HepG2 (cell line): Measurements from ENCODE around the gene F12. TPM values are rescaled to one million over a fixed set of nuclear protein-coding genes. Genes with fewer than 3 reads are reported as not detected.

Experiments used
- ATF7 ChIP-seq, 2 experiments: fragments of 450-650 bp in 1 of 2; sonication (generic) in 1 of 2; formaldehyde crosslinking in 1 of 2; IDR thresholded peaks; 2 replicates each; pipeline versions ENCODE4 v1.4.0 to v1.6.1; 2016 to 2020; ENCODE audit warnings: antibody characterized with exemption in 1 of 2, mild to moderate bottlenecking in 1 of 2, missing genetic modification reagents in 1 of 2
- DNMT1 ChIP-seq: sonication (generic); formaldehyde crosslinking; IDR thresholded peaks from 2 replicates; pipeline ENCODE4 v1.5.1; 2020; ENCODE audit warnings: mild to moderate bottlenecking, missing genetic modification reagents
- EED ChIP-seq: sonication (generic); formaldehyde crosslinking; IDR thresholded peaks from 2 replicates; pipeline ENCODE4 v1.5.0; 2020; ENCODE audit warnings: mild to moderate bottlenecking, missing genetic modification reagents
- ETV5 ChIP-seq: IDR thresholded peaks from 2 replicates; pipeline ENCODE4 v1.6.1; 2018; ENCODE audit warnings: missing biosample characterization, missing genetic modification reagents, inconsistent platforms, borderline replicate concordance
- KLF11 ChIP-seq: IDR thresholded peaks from 2 replicates; pipeline ENCODE4 v1.6.1; 2016; ENCODE audit warnings: missing compliant biosample characterization
- LCORL ChIP-seq, 2 experiments: fragments of 450-650 bp in 1 of 2; sonication (generic) in 1 of 2; formaldehyde crosslinking in 1 of 2; IDR thresholded peaks; 2 replicates each; pipeline versions ENCODE4 v1.5.0 to v1.6.1; 2017 to 2020; ENCODE audit warnings: antibody characterized with exemption in 1 of 2, missing genetic modification reagents in 1 of 2
- MAFK ChIP-seq, 2 experiments: IDR thresholded peaks in 1 of 2; conservative IDR thresholded peaks in 1 of 2; 2 replicates each; pipeline ENCODE4 v1.6.1; 2011; ENCODE audit warnings: improper control_type of control experiment in 2 of 2, low read length in 2 of 2
- MAZ ChIP-seq, 2 experiments: sonication (generic) in 1 of 2; formaldehyde crosslinking in 1 of 2; IDR thresholded peaks; 2 replicates each; pipeline versions ENCODE4 v1.5.0 to v1.6.1; 2012 to 2020; ENCODE audit warnings: low read depth in 2 of 2, mild to moderate bottlenecking in 2 of 2, borderline replicate concordance in 1 of 2, improper control_type of control experiment in 1 of 2, low read length in 1 of 2, missing genetic modification reagents in 1 of 2, moderate library complexity in 1 of 2
- MED8 ChIP-seq: sonication (generic); formaldehyde crosslinking; IDR thresholded peaks from 2 replicates; pipeline ENCODE4 v1.8.1; 2023; ENCODE audit warnings: mild to moderate bottlenecking, missing genetic modification reagents; ENCODE audit not compliant: insufficient replicate concordance
- NR2F6 ChIP-seq, 2 experiments: IDR thresholded peaks; 2 replicates each; pipeline ENCODE4 v1.6.1; 2016; ENCODE audit warnings: antibody characterized with exemption in 1 of 2, mild to moderate bottlenecking in 1 of 2
- RAD51 ChIP-seq: fragments of 450-650 bp; IDR thresholded peaks from 2 replicates; pipeline ENCODE4 v1.6.1; 2016; ENCODE audit warnings: borderline replicate concordance
- RXRA ChIP-seq: sonication (generic); formaldehyde crosslinking; IDR thresholded peaks from 2 replicates; pipeline ENCODE4 v1.5.1; 2020; ENCODE audit warnings: missing genetic modification reagents
- SNAPC4 ChIP-seq: sonication (generic); formaldehyde crosslinking; IDR thresholded peaks from 2 replicates; pipeline ENCODE4 v1.4.0; 2020; ENCODE audit warnings: mild to moderate bottlenecking, missing genetic modification reagents
- SP1 ChIP-seq, 2 experiments: fragments of 450-650 bp in 1 of 2; sonication (generic) in 1 of 2; formaldehyde crosslinking in 1 of 2; IDR thresholded peaks; 2 replicates each; pipeline versions ENCODE4 v1.4.0 to v1.6.1; 2016 to 2020; ENCODE audit warnings: missing genetic modification reagents in 1 of 2
- ZBTB21 ChIP-seq: sonication (generic); formaldehyde crosslinking; IDR thresholded peaks from 2 replicates; pipeline ENCODE4 v1.4.0; 2020; ENCODE audit warnings: missing genetic modification reagents
- ZMYM4 ChIP-seq: sonication (generic); formaldehyde crosslinking; IDR thresholded peaks from 2 replicates; pipeline ENCODE4 v1.8.1; 2023; ENCODE audit warnings: mild to moderate bottlenecking, missing genetic modification reagents
- ZNF138 ChIP-seq: sonication (generic); formaldehyde crosslinking; IDR thresholded peaks from 2 replicates; pipeline ENCODE4 v1.5.0; 2020; ENCODE audit warnings: mild to moderate bottlenecking, low read depth, missing genetic modification reagents
- ZNF317 ChIP-seq: sonication (generic); formaldehyde crosslinking; IDR thresholded peaks from 2 replicates; pipeline ENCODE4 v1.5.0; 2020; ENCODE audit warnings: mild to moderate bottlenecking, missing genetic modification reagents
- ZNF441 ChIP-seq: sonication (generic); formaldehyde crosslinking; IDR thresholded peaks from 2 replicates; pipeline ENCODE4 v1.7.0; 2021; ENCODE audit warnings: missing genetic modification reagents, borderline replicate concordance
- ZNF574 ChIP-seq: sonication (generic); formaldehyde crosslinking; IDR thresholded peaks from 2 replicates; pipeline ENCODE4 v1.4.0; 2020; ENCODE audit warnings: missing genetic modification reagents
- ZNF740 ChIP-seq: sonication (generic); formaldehyde crosslinking; IDR thresholded peaks from 2 replicates; pipeline ENCODE4 v1.4.0; 2020; ENCODE audit warnings: missing genetic modification reagents
- polyA plus RNA-seq, 8 experiments: library from polyadenylated mRNA; depleted of rRNA in 3 of 8; stranded (reverse) in 7 of 8; unstranded in 1 of 8; fragments of >200 nt; fragmentation: Illumina TruSeq in 4 of 8; extraction: Trizol in 4 of 8; gene quantifications; 2 replicates each; pipeline versions ENCODE4 v1.2.1 to v1.2.3, GENCODE V29; 2011 to 2016; ENCODE audit warnings: low read depth in 4 of 8, missing spikeins in 1 of 8, mixed read lengths in 1 of 8; ENCODE audit not compliant: insufficient read depth in 1 of 8
- total RNA-seq, 5 experiments: library from RNA; depleted of rRNA; stranded (reverse); fragments of >200 nt; fragmentation: Illumina TruSeq; extraction: Trizol; gene quantifications; 2 replicates each; pipeline ENCODE4 v1.2.3, GENCODE V29; 2016; ENCODE audit warnings: low read depth in 1 of 5

The F12 gene
- total and polyA plus RNA-seq, 2 of the 13 experiments (the other 11 are each of a cell fraction or from before 2014, with no cell fraction given), result 2.5 to 3.0 TPM

GRCh38 chr5:177382423-177383029 lies 26.8 kb downstream of the F12 start (continued):
- TF ChIP-seq KLF11 (CRISPR knock-in tag) (no peak), EED (CRISPR knock-in tag) (no peak), ZMYM4 (CRISPR knock-in tag) (no peak), DNMT1 (CRISPR knock-in tag) (no peak), ZNF441 (CRISPR knock-in tag) (no peak), ZNF740 (CRISPR knock-in tag) (peak; percentile 82; the same call in 1 of the 2 replicates), NR2F6 (IDR thresholded peaks at IDR 0.05) (no peak), NR2F6 (CRISPR knock-in tag; IDR thresholded peaks at IDR 0.05) (peak; percentile 16; the same call in 1 of the 2 replicates), MAFK (conservative IDR thresholded peaks at IDR 0.05 in 1 of 2, IDR thresholded peaks at IDR 0.05 in 1 of 2; ENCODE audit: low read length in 2 of 2) (no peak), ATF7 (IDR thresholded peaks at IDR 0.05) (no peak), ATF7 (CRISPR knock-in tag; IDR thresholded peaks at IDR 0.05) (no peak), ETV5 (CRISPR knock-in tag) (0 out of 2 replicates have a peak, but pooled peaks have one; percentile 12), MED8 (CRISPR knock-in tag) (no peak), SNAPC4 (CRISPR knock-in tag) (no peak), RAD51 (no peak), ZNF317 (CRISPR knock-in tag) (no peak), ZBTB21 (no peak), ZNF574 (CRISPR knock-in tag) (no peak), RXRA (CRISPR knock-in tag) (peak; percentile 25; the same call in 1 of the 2 replicates), ZNF138 (no peak), SP1 (IDR thresholded peaks at IDR 0.05) (no peak), SP1 (CRISPR knock-in tag; IDR thresholded peaks at IDR 0.05) (0 out of 2 replicates have a peak, but pooled peaks have one; percentile 17), MAZ (IDR thresholded peaks at IDR 0.05; ENCODE audit: borderline replicate concordance, low read depth, low read length) (no peak), MAZ (CRISPR knock-in tag; IDR thresholded peaks at IDR 0.05; ENCODE audit: low read depth) (no peak), LCORL (IDR thresholded peaks at IDR 0.05) (no peak), LCORL (CRISPR knock-in tag; IDR thresholded peaks at IDR 0.05) (peak; percentile 22; the same call in 1 of the 2 replicates)
